ENCODE data around the gene KDM4B. TPM values are rescaled to one million over a fixed set of nuclear protein-coding genes. Genes with fewer than 3 reads are reported as not detected.

KDM4B gene
- total and polyA plus RNA-seq, 10 of the 15 experiments (the other 5 are each of a cell fraction or from before 2014, with no cell fraction given), result 0.47 to 49.6 (median 16.2) TPM

DNA sequence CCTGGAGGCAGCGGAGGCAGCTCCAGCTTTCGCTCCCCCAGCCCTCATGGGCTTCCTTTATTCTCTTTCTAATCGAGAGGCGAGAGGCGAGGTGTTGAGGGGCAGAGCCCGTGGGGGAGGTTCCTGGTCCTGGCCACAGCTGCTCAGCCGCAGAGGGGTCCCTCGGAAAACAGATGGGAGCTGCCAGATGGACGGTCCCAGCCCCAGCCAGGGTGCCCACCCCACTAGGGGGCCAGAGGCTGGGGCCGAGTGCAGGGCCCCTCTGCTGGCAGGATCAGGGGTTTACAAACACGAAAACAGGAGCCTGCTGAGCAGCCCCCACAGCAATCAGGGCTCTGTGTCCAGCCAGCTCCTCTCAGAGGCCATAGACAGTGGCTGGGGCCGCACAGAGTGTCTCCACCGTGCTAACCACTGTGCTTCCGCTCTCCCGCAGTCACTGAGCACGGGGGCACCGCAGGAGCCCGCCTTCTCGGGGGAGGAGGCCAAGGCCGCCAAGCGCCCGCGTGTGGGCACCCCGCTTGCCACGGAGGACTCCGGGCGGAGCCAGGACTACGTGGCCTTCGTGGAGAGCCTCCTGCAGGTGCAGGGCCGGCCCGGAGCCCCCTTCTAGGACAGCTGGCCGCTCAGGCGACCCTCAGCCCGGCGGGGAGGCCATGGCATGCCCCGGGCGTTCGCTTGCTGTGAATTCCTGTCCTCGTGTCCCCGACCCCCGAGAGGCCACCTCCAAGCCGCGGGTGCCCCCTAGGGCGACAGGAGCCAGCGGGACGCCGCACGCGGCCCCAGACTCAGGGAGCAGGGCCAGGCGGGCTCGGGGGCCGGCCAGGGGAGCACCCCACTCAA, 182.2 kb downstream of the KDM4B start:
- RAD21 ChIA-PET (ENCODE audit: unreplicated experiment), result no interaction called here
- CTCF ChIA-PET, result interaction anchor here (1.4 kb wide), 1 partner anchor 103 kb away, joined by 4 read pairs; no protein-coding TSS in a partner anchor

More for the DNA sequence above, 182.2 kb downstream of the KDM4B start:
- intact Hi-C loops (cut with micrococcal nuclease; ENCODE audit: unreplicated experiment), result no loop called here
- SMC1A ChIA-PET (ENCODE audit: uncharacterized antibody, unreplicated experiment), result no interaction called here
- POLR2A ChIA-PET, result no interaction called here
- FAIRE-seq, result no peak
- no peaks in the 10 kb centered on the region for H3K79me2 ChIP-seq (ENCODE audit: control insufficient read depth, insufficient read depth, low read length)
- no peak for DNase-seq (ENCODE audit: low read depth, low spot score)
- no peak for TF ChIP-seq BACH1 (IDR thresholded peaks at IDR 0.05; ENCODE audit: borderline replicate concordance)
- TF ChIP-seq, protein P1, sequence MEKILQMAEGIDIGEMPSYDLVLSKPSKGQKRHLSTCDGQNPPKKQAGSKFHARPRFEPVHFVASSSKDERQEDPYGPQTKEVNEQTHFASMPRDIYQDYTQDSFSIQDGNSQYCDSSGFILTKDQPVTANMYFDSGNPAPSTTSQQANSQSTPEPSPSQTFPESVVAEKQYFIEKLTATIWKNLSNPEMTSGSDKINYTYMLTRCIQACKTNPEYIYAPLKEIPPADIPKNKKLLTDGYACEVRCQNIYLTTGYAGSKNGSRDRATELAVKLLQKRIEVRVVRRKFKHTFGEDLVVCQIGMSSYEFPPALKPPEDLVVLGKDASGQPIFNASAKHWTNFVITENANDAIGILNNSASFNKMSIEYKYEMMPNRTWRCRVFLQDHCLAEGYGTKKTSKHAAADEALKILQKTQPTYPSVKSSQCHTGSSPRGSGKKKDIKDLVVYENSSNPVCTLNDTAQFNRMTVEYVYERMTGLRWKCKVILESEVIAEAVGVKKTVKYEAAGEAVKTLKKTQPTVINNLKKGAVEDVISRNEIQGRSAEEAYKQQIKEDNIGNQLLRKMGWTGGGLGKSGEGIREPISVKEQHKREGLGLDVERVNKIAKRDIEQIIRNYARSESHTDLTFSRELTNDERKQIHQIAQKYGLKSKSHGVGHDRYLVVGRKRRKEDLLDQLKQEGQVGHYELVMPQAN (conservative IDR thresholded peaks at IDR 0.05), result no peak
- no peak for TF ChIP-seq TCF3 (IDR thresholded peaks at IDR 0.05; ENCODE audit: borderline replicate concordance, insufficient read depth, low read depth, low read length)
- TF ChIP-seq YY1 (IDR thresholded peaks at IDR 0.05; ENCODE audit: low read depth, low read length), result no peak
- TF ChIP-seq YBX1 (IDR thresholded peaks at IDR 0.05), result no peak
- TF ChIP-seq SMARCA5 (IDR thresholded peaks at IDR 0.05), result no peak
- no peak for TF ChIP-seq SUZ12 (IDR thresholded peaks at IDR 0.05; ENCODE audit: unreplicated experiment)
- TF ChIP-seq, protein P2, sequence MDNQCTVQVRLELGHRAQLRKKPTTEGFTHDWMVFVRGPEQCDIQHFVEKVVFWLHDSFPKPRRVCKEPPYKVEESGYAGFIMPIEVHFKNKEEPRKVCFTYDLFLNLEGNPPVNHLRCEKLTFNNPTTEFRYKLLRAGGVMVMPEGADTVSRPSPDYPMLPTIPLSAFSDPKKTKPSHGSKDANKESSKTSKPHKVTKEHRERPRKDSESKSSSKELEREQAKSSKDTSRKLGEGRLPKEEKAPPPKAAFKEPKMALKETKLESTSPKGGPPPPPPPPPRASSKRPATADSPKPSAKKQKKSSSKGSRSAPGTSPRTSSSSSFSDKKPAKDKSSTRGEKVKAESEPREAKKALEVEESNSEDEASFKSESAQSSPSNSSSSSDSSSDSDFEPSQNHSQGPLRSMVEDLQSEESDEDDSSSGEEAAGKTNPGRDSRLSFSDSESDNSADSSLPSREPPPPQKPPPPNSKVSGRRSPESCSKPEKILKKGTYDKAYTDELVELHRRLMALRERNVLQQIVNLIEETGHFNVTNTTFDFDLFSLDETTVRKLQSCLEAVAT (IDR thresholded peaks at IDR 0.05), result no peak
- TF ChIP-seq STAT3 (IDR thresholded peaks at IDR 0.05; ENCODE audit: low read depth, low read length), result no peak
- TF ChIP-seq EP300 (IDR thresholded peaks at IDR 0.05; ENCODE audit: borderline replicate concordance in 1 of 2, control insufficient read depth in 1 of 2, low read depth in 2 of 2, low read length in 2 of 2), result no peak
- no peak for TF ChIP-seq KLF5 (IDR thresholded peaks at IDR 0.05; ENCODE audit: partially characterized antibody)
- TF ChIP-seq CEBPB (IDR thresholded peaks at IDR 0.05; ENCODE audit: borderline replicate concordance in 1 of 2, low read depth in 2 of 2, low read length in 2 of 2), result no peak
- TF ChIP-seq ZZZ3 (IDR thresholded peaks at IDR 0.05; ENCODE audit: control insufficient read depth, insufficient read length, low read depth), result no peak
- TF ChIP-seq JUNB (IDR thresholded peaks at IDR 0.05), result no peak
- no peak overlapping the region for H3K4me2 ChIP-seq (ENCODE audit: control insufficient read depth, insufficient read depth)
- no peaks in the 10 kb centered on the region for H3K4me1 ChIP-seq (ENCODE audit: control insufficient read depth, insufficient read depth, low read length)
- H4K20me1 ChIP-seq (ENCODE audit: control insufficient read depth, insufficient read depth), result no peaks in the 10 kb centered on the region
- no peak overlapping the region for H2AFZ ChIP-seq (ENCODE audit: control insufficient read depth, low read depth, low read length)
- H3K9me3 ChIP-seq (replicated peaks; ENCODE audit: control insufficient read depth, insufficient read depth, low read length), result no peaks in the 10 kb centered on the region
- H3K9ac ChIP-seq (ENCODE audit: control insufficient read depth, insufficient read depth, low read length), result no peak overlapping the region
- whole genome bisulfite sequencing (ENCODE audit: insufficient coverage, insufficient replicate concordance, low lambda C conversion rate, missing lambda C conversion rate), result 98% methylated on average over 34 of the region's 52 CpGs
- ATAC-seq, result no peak
- H3K36me3 ChIP-seq (ENCODE audit: control insufficient read depth in 2 of 2, insufficient read depth in 2 of 2, low read length in 1 of 2), result peaks cover 3 to 5% of the 10 kb centered on the region in 2 experiments; a peak in 3 of 4 replicates
- H3K27me3 ChIP-seq (replicated peaks in 1 of 2; ENCODE audit: control insufficient read depth in 2 of 2, insufficient read depth in 2 of 2, low read length in 1 of 2), result no peaks in the 10 kb centered on the region
- in situ Hi-C loops (cut with MboI), result no loop called here
- no peak overlapping the region for H3K27ac ChIP-seq (ENCODE audit: control insufficient read depth, insufficient read depth)
- no TSS peak for BruUV-seq (replicated peaks)
- H3K4me3 ChIP-seq, result no peak overlapping the region

Data from GM12878 (cell line).